ENCODE data around the gene DNAJB2.
A peak's percentile ranks its signal among the peaks of the same experiment; 100 is the strongest.
"Not testable (repeated sequence)": the region's sequence is repeated elsewhere in the genome, so short reads cannot be mapped to it uniquely, and the experiment has no call there.

DNAJB2 gene

DNA sequence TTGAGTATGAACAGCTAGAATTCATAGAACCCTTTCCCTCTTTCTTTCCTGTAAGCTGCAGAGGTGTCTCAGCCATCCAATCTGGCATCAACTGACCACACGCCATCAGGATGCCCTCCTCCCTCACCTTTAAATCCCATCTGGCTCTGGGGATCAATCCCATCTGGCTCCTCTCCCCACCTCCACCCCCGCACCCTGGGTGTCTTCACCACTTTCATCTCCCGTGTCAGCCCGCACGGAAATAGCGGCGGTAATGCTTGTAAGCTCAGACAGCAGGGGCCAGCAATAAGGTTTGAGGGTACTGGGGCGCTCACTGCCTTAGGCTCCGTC, 26.6 kb upstream of the DNAJB2 start:
- H3K9me3 Mint-ChIP-seq, result no peaks in the 10 kb centered on the region
- peak overlapping the region; percentile 87 for H3K4me3 Mint-ChIP-seq
- H3K4me1 Mint-ChIP-seq, result peaks cover 62% of the 10 kb centered on the region
- H3K27me3 Mint-ChIP-seq, result no peaks in the 10 kb centered on the region
- H3K27ac Mint-ChIP-seq, result peak overlapping the region; percentile 96
- H3K36me3 Mint-ChIP-seq, result peaks cover 16% of the 10 kb centered on the region

- peak within 1 kb of the TSS; percentile 87 for H3K4me3 Mint-ChIP-seq
- H3K4me1 Mint-ChIP-seq, result peaks cover 56% of the 10 kb centered on the region
- peak within 1 kb of the TSS; percentile 96 for H3K27ac Mint-ChIP-seq
- peaks cover 16% of the 10 kb centered on the region for H3K36me3 Mint-ChIP-seq
- no peaks in the 10 kb centered on the region for H3K9me3 Mint-ChIP-seq
- no peaks in the 10 kb centered on the region for H3K27me3 Mint-ChIP-seq
Observed at GRCh38 chr2:219252900-219253752, 26.0 kb upstream of the DNAJB2 start, which contains the start of gene TUBA4B. TUBA4B (plus strand) TSS chr2:219253243; CDS start chr2:219253408, 165 bp downstream.

DNA sequence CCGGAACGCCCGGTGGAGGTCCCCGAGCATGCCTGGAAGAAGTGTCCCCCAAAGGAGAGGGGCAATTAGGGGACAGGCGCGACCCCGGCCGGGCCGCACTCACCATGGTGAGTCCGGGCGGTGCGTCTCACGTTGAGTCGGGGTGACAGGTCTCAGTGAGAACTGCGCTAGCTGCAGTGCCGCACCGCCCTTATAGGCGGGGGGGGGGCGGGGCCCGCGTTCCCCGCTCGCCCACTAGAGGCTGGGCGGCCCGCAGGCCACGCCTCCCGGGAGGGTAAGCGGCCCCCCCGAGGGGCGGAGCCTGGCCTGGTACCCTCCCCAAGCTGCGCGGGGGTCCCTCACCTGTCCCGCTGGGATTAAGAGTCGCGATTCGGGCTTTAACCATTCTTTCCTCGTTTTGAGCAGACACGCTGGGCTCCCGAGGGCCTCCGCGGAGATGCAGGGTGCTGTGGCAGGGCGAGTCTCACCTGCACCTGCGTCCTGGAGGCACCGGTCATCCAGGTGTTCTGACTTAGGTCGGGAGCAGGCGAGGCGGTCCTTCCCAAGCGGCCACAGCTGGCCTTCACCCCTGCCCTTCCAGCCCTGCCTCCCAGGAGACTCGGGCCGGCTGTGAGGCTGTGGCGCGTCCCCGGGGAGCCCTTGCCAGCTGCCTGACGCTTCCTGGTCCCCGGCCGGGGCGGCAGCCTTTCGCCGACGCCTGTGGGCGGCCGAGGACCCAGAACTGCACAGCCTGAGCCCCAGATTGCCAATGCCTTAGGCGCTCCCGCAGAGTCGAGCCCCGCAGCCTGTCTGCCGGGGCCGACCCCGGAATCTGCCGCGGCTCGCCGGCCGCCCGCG, 25.2 kb upstream of the DNAJB2 start, which contains the start of gene TUBA4A:
TSS of gene TUBA4A (minus strand) at position 166 of the 837 bp plus-strand sequence. CDS start at position 106, 60 bp downstream.
- Mint-ChIP-seq H3K27me3 (no peaks in the 10 kb centered on the region), H3K4me1 (peaks cover 47% of the 10 kb centered on the region), H3K27ac (peak within 1 kb of the TSS; percentile 97)

DNA sequence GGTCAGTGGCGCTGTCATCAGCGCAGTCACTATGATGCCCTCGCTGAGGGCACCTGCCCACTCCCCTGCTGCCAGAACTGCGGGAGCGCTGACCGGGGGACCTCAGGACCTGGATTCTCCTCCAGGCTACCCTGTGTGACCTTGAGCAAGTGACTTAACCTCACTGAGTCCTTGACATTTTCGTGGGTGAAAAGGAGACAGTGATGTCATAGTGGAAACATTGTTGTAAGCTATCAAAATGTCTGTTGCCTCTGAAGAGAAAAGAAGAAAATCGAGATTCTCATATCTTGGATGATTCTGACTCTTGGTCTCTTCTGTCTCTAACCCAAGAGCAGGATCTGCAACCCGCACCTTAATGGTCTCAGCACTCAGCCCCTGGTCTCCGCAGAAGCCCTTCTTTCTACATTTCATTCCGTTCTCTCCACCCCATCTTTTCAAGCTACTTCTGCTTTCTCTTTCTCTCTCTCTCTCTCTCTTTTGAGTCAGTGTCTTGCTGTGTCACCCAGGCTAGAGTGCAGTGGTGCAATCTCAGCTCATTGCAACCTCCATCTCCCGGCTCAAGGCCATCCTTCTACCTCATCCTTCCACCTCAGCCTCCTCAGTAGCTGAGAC, 24.5 kb upstream of the DNAJB2 start:
- Mint-ChIP-seq H3K9me3 (no peaks in the 10 kb centered on the region), H3K27ac (peak overlapping the region; percentile 97), H3K4me1 (peaks cover 40% of the 10 kb centered on the region), H3K27me3 (no peaks in the 10 kb centered on the region), H3K36me3 (peaks cover 13% of the 10 kb centered on the region), H3K4me3 (peak overlapping the region; percentile 87)

More for the DNA sequence above, 25.2 kb upstream of the DNAJB2 start, which contains the start of gene TUBA4A:
- Mint-ChIP-seq H3K4me3 (peak within 1 kb of the TSS; percentile 87), H3K36me3 (peaks cover 16% of the 10 kb centered on the region), H3K9me3 (no peaks in the 10 kb centered on the region)

GRCh38 chr2:219258942-219259341, 20.2 kb upstream of the DNAJB2 start:
- H3K4me3 Mint-ChIP-seq, H3K9me3 Mint-ChIP-seq, H3K4me1 Mint-ChIP-seq, H3K36me3 Mint-ChIP-seq, H3K27me3 Mint-ChIP-seq, H3K27ac Mint-ChIP-seq: not testable (repeated sequence)

GRCh38 chr2:219261024-219261855, 17.9 kb upstream of the DNAJB2 start:
- H3K27ac Mint-ChIP-seq, result peak overlapping the region; percentile 41

DNA sequence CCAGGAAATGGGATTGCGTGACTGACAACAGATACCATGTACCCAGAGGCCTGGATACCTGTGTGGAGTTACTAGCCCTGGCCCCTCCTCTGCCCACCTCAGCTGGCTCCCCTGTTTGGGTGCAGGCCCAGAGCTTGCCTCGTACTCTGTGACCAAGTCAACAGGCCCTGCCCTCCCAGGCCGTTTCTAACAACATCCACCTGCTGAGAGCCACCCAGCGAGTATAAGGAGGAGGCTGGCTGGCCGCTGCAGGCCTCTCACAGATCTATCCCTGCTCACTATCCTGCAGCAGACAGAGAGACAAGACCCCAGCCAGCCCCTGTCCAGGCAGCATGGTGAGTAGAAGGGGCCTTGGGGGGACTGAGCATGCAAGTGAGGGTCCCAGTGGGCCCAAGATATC, 12.9 kb upstream of the DNAJB2 start:
- H3K4me1 Mint-ChIP-seq, result no peaks in the 10 kb centered on the region
- H3K27me3 Mint-ChIP-seq, result no peaks in the 10 kb centered on the region
- no peaks in the 10 kb centered on the region for H3K36me3 Mint-ChIP-seq
- H3K27ac Mint-ChIP-seq, result no peak overlapping the region
- H3K9me3 Mint-ChIP-seq, result no peaks in the 10 kb centered on the region
- H3K4me3 Mint-ChIP-seq, result no peak overlapping the region

More at GRCh38 chr2:219261024-219261855, 17.9 kb upstream of the DNAJB2 start:
- no peaks in the 10 kb centered on the region for H3K27me3 Mint-ChIP-seq
- H3K4me3 Mint-ChIP-seq, result no peak overlapping the region
- H3K36me3 Mint-ChIP-seq, result no peaks in the 10 kb centered on the region
- no peaks in the 10 kb centered on the region for H3K9me3 Mint-ChIP-seq
- H3K4me1 Mint-ChIP-seq, result peaks cover under 1% of the 10 kb centered on the region

- H3K27ac Mint-ChIP-seq, result no peak overlapping the region
- no peak overlapping the region for H3K4me3 Mint-ChIP-seq
- H3K27me3 Mint-ChIP-seq, result no peaks in the 10 kb centered on the region
- no peaks in the 10 kb centered on the region for H3K36me3 Mint-ChIP-seq
- H3K9me3 Mint-ChIP-seq, result no peaks in the 10 kb centered on the region
- no peaks in the 10 kb centered on the region for H3K4me1 Mint-ChIP-seq
Observed at GRCh38 chr2:219266886-219267285, 12.3 kb upstream of the DNAJB2 start.

- H3K9me3 Mint-ChIP-seq, result no peaks in the 10 kb centered on the region
- H3K27ac Mint-ChIP-seq, result no peak overlapping the region
- no peaks in the 10 kb centered on the region for H3K27me3 Mint-ChIP-seq
- no peak overlapping the region for H3K4me3 Mint-ChIP-seq
- H3K36me3 Mint-ChIP-seq, result no peaks in the 10 kb centered on the region
- no peaks in the 10 kb centered on the region for H3K4me1 Mint-ChIP-seq
Observed at GRCh38 chr2:219268294-219268693, 10.9 kb upstream of the DNAJB2 start.

GRCh38 chr2:219269362-219270054, 9.7 kb upstream of the DNAJB2 start:
- Mint-ChIP-seq H3K4me3 (no peak overlapping the region), H3K36me3 (no peaks in the 10 kb centered on the region), H3K27ac (no peak overlapping the region), H3K4me1 (no peaks in the 10 kb centered on the region), H3K9me3 (no peaks in the 10 kb centered on the region), H3K27me3 (no peaks in the 10 kb centered on the region)

- no peak overlapping the region for H3K27ac Mint-ChIP-seq
- no peaks in the 10 kb centered on the region for H3K36me3 Mint-ChIP-seq
- no peaks in the 10 kb centered on the region for H3K27me3 Mint-ChIP-seq
- no peaks in the 10 kb centered on the region for H3K4me1 Mint-ChIP-seq
- H3K9me3 Mint-ChIP-seq, result no peaks in the 10 kb centered on the region
- H3K4me3 Mint-ChIP-seq, result no peak overlapping the region
Observed at GRCh38 chr2:219270055-219270372, 9.2 kb upstream of the DNAJB2 start.

DNA sequence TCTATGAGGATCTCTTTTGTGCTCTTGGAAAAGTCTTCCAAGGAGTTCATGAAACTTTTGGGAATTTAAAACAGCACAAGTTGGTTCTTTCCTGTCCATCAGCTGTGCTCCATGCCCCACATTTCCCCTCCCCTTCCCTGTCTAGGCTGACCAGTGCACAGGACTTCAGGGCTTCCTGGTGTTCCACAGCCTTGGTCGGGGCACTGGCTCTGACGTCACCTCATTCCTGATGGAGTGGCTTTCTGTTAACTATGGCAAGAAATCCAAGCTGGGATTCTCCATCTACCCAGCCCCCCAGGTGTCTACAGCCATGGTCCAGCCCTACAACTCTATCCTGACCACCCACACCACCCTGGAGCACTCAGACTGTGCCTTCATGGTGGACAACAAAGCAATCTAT, 8.1 kb upstream of the DNAJB2 start:
- Mint-ChIP-seq H3K27ac (no peak overlapping the region), H3K4me3 (no peak overlapping the region), H3K4me1 (no peaks in the 10 kb centered on the region), H3K36me3 (no peaks in the 10 kb centered on the region), H3K27me3 (no peaks in the 10 kb centered on the region), H3K9me3 (no peaks in the 10 kb centered on the region)

DNA sequence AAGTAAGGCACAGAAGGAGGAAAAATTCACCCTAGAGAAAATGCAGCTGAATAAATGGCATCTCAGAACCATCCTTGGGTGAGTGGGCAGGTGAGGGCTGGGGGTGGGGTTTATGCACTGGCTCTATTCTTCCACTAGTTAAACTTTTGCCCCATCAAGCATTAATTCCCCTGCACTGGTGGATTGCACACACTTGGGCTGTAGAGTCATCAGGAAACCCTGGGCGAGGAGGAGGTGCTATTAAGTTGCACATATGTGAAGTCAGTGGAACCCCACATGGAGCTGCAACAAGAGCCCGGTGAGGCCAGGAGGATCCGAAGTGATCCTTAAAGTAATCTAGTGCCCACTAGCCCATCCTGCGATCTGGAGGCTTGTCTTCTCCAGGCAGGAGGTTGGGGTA, 6.8 kb upstream of the DNAJB2 start:
- H3K4me1 Mint-ChIP-seq, result peaks cover 4% of the 10 kb centered on the region
- no peaks in the 10 kb centered on the region for H3K36me3 Mint-ChIP-seq

GRCh38 chr2:219272995-219273394, 6.2 kb upstream of the DNAJB2 start:
- Mint-ChIP-seq H3K4me3 (no peak overlapping the region), H3K27ac (no peak overlapping the region), H3K36me3 (no peaks in the 10 kb centered on the region), H3K9me3 (no peaks in the 10 kb centered on the region), H3K4me1 (peaks cover 11% of the 10 kb centered on the region), H3K27me3 (no peaks in the 10 kb centered on the region)

More for the DNA sequence above, 6.8 kb upstream of the DNAJB2 start:
- Mint-ChIP-seq H3K4me3 (no peak overlapping the region), H3K27ac (no peak overlapping the region), H3K27me3 (no peaks in the 10 kb centered on the region), H3K9me3 (no peaks in the 10 kb centered on the region)
